ENCODE measurements around the gene KCNMA1. TPM values are rescaled to one million over a fixed set of nuclear protein-coding genes. Genes with fewer than 3 reads are reported as not detected.

The KCNMA1 gene
- total RNA-seq, 3 donors from 2014 or later (not counting 1 experiment from before 2014, with no cell fraction given): 0.40 to 1.8 (median 0.63) TPM

GRCh38 chr10:77118603-77119282, 518.9 kb downstream of the KCNMA1 start:
- Mint-ChIP-seq H3K27ac (no peak overlapping the region), H3K4me1 (no peaks in the 10 kb centered on the region), H3K9me3 (no peaks in the 10 kb centered on the region), H3K36me3 (no peaks in the 10 kb centered on the region), H3K27me3 (ENCODE audit: low read depth in 2 of 2) (peaks cover 9 to 26% of the 10 kb centered on the region in 2 donors), H3K4me3 (no peak overlapping the region)
- Histone ChIP-seq H3K4me3 (ENCODE audit: low read length) (no peak overlapping the region), H3K4me1 (ENCODE audit: control insufficient read depth, insufficient read depth, low read length) (no peaks in the 10 kb centered on the region), H3K27ac (ENCODE audit: low read length) (no peak overlapping the region), H3K36me3 (ENCODE audit: control insufficient read depth, insufficient read depth, low read length) (no peaks in the 10 kb centered on the region), H3K9me3 (ENCODE audit: control insufficient read depth, insufficient read depth, low read length) (no peaks in the 10 kb centered on the region), H3K27me3 (ENCODE audit: control insufficient read depth, insufficient read depth, low read length) (no peaks in the 10 kb centered on the region)
- ATAC-seq: no peak
- intact Hi-C loops (cut with micrococcal nuclease): no loop called here
- DNase-seq: no peak
- no peak for TF ChIP-seq CTCF (IDR thresholded peaks at IDR 0.05)
- 78% methylated on average over 8 of the region's 8 CpGs for WGBS (ENCODE audit: insufficient coverage)

- no peaks in the 10 kb centered on the region for H3K27me3 ChIP-seq (ENCODE audit: control insufficient read depth, insufficient read depth, low read length)
- Mint-ChIP-seq H3K36me3 (no peaks in the 10 kb centered on the region), H3K27me3 (ENCODE audit: low read depth in 2 of 2) (peaks cover 9 to 26% of the 10 kb centered on the region in 2 donors), H3K27ac (no peak overlapping the region), H3K9me3 (no peaks in the 10 kb centered on the region), H3K4me1 (no peaks in the 10 kb centered on the region), H3K4me3 (no peak overlapping the region)
- no peak for DNase-seq
- no peak overlapping the region for H3K27ac ChIP-seq (ENCODE audit: low read length)
- ATAC-seq: no peak
- H3K4me3 ChIP-seq (ENCODE audit: low read length): no peak overlapping the region
- H3K36me3 ChIP-seq (ENCODE audit: control insufficient read depth, insufficient read depth, low read length): no peaks in the 10 kb centered on the region
- TF ChIP-seq CTCF (IDR thresholded peaks at IDR 0.05): no peak
- WGBS (ENCODE audit: insufficient coverage): 78% methylated on average over 1 of the region's 2 CpGs
- no peaks in the 10 kb centered on the region for H3K4me1 ChIP-seq (ENCODE audit: control insufficient read depth, insufficient read depth, low read length)
- intact Hi-C loops (cut with micrococcal nuclease): no loop called here
- H3K9me3 ChIP-seq (ENCODE audit: control insufficient read depth, insufficient read depth, low read length): no peaks in the 10 kb centered on the region
These were observed 520.1 kb downstream of the KCNMA1 start for GRCh38 chr10:77117501-77117900.

- Histone ChIP-seq H3K27ac (ENCODE audit: low read length) (no peak overlapping the region), H3K4me3 (ENCODE audit: low read length) (no peak overlapping the region), H3K4me1 (ENCODE audit: control insufficient read depth, insufficient read depth, low read length) (no peaks in the 10 kb centered on the region), H3K27me3 (ENCODE audit: control insufficient read depth, insufficient read depth, low read length) (no peaks in the 10 kb centered on the region), H3K9me3 (ENCODE audit: control insufficient read depth, insufficient read depth, low read length) (no peaks in the 10 kb centered on the region), H3K36me3 (ENCODE audit: control insufficient read depth, insufficient read depth, low read length) (no peaks in the 10 kb centered on the region)
- ATAC-seq (no peak), DNase-seq (no peak)
- no peak for TF ChIP-seq CTCF (IDR thresholded peaks at IDR 0.05)
- intact Hi-C loops (cut with micrococcal nuclease): no loop called here
- 74% methylated on average over 2 of the region's 2 CpGs for WGBS (ENCODE audit: insufficient coverage)
- Mint-ChIP-seq H3K36me3 (no peaks in the 10 kb centered on the region), H3K4me1 (no peaks in the 10 kb centered on the region), H3K27ac (no peak overlapping the region), H3K9me3 (no peaks in the 10 kb centered on the region), H3K4me3 (no peak overlapping the region), H3K27me3 (ENCODE audit: low read depth in 2 of 2) (peaks cover 7 to 24% of the 10 kb centered on the region in 2 donors)
These were observed 520.7 kb downstream of the KCNMA1 start for GRCh38 chr10:77116904-77117303.
